Activated CD8-positive, alpha-beta T cell treated with anti-CD3 and anti-CD28 coated beads for 36 hours (primary cell): Measurements from ENCODE around the gene GBP5. TPM values are rescaled to one million over a fixed set of nuclear protein-coding genes. Genes with fewer than 3 reads are reported as not detected.

Source experiments
- ATAC-seq: fragments of 200-7000 bp; cut with Tn5 transposase; one replicate; pipeline ENCODE4 v1.10.0; 2021; ENCODE audit warnings: mild to moderate bottlenecking, moderate library complexity
- CTCF ChIA-PET: fragments of 350-600 bp; sonication (Branson Sonifier 250); formaldehyde crosslinking; loops from one replicate; lab custom pipeline; 2021; ENCODE audit warnings: antibody characterized with exemption; lab: Charles Lee
- POLR2A ChIA-PET: fragments of 350-600 bp; sonication (Branson Sonifier 250); formaldehyde crosslinking; loops from one replicate; lab custom pipeline; 2021; ENCODE audit warnings: antibody characterized with exemption; lab: Charles Lee
- DNase-seq: peaks from one replicate; pipeline ENCODE4 v3.0.0-alpha.2; 2020
- H3K27ac Mint-ChIP-seq: one replicate; pipeline ENCODE4 v1.8.0; 2021; ENCODE audit warnings: mild to moderate bottlenecking, mixed read lengths
- H3K27me3 Mint-ChIP-seq: one replicate; pipeline ENCODE4 v1.8.0; 2021; ENCODE audit warnings: mixed read lengths
- H3K36me3 Mint-ChIP-seq: one replicate; pipeline ENCODE4 v1.8.0; 2021; ENCODE audit warnings: low read depth, mixed read lengths
- H3K4me1 Mint-ChIP-seq: one replicate; pipeline ENCODE4 v1.8.0; 2021; ENCODE audit warnings: low read depth, mixed read lengths
- H3K4me3 Mint-ChIP-seq: one replicate; pipeline ENCODE4 v1.8.0; 2021; ENCODE audit warnings: mild to moderate bottlenecking, moderate library complexity, mixed read lengths
- H3K9me3 Mint-ChIP-seq: one replicate; pipeline ENCODE4 v1.8.0; 2021; ENCODE audit warnings: mixed read lengths
- CTCF ChIP-seq: fragments of 200-600 bp; IDR thresholded peaks from one replicate; pipeline ENCODE4 v1.8.0; 2022; ENCODE audit warnings: antibody characterized with exemption, mild to moderate bottlenecking
- intact Hi-C: fragments of 100-400 bp; cut with micrococcal nuclease; formaldehyde crosslinking; loops from one replicate; pipeline ENCODE4 v1.10.0; 2022
- total RNA-seq, 2 experiments: library from RNA; stranded (reverse); gene quantifications; one replicate each; pipeline ENCODE4 v1.2.3, GENCODE V29; 2021

Gene GBP5
- total RNA-seq, 2 experiments from 2014 or later, result 163 to 174 TPM

DNA sequence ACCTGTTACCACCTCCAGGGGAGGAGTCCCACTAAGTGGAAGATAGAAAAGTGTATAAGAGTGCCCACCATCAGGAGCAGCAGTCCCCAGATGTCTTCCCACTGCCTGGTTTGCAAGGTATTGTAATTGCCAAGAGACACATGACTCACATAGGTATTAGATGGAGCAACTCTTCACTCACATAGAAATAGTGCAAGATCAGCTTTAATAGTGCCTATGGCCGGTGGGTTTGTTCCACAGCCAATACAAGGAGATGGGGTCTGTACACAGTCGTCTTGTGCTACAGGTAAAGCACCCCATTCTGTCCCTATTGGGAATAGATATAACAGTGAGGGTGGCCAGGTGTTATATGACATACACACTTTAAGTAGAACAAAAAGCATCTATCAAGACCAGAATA is 18.6 kb upstream of the GBP5 start:
- H3K4me1 Mint-ChIP-seq, result peaks cover 60% of the 10 kb centered on the region
- intact Hi-C loops, result no loop called here
- POLR2A ChIA-PET, result interaction anchor here (0.6 to 1.5 kb wide), 3 partner anchors 8 to 441 kb away, joined by 3 to 4 read pairs (median 3); no protein-coding TSS in a partner anchor
- peaks cover 39% of the 10 kb centered on the region for H3K36me3 Mint-ChIP-seq
- CTCF ChIA-PET, result no interaction called here
- ATAC-seq, result no peak
- no peak for TF ChIP-seq CTCF
- no peak for DNase-seq
- H3K27ac Mint-ChIP-seq, result no peak overlapping the region
- H3K27me3 Mint-ChIP-seq, result no peaks in the 10 kb centered on the region
- peaks cover 36% of the 10 kb centered on the region for H3K9me3 Mint-ChIP-seq
- H3K4me3 Mint-ChIP-seq, result no peak overlapping the region

- Mint-ChIP-seq H3K4me1 (peaks cover 64% of the 10 kb centered on the region), H3K27me3 (no peaks in the 10 kb centered on the region), H3K9me3 (peaks cover 35% of the 10 kb centered on the region), H3K27ac (peak overlapping the region; percentile 87), H3K36me3 (peaks cover 51% of the 10 kb centered on the region), H3K4me3 (no peak overlapping the region)
- no peak for ATAC-seq
- no peak for DNase-seq
- no peak for TF ChIP-seq CTCF
- ChIA-PET POLR2A (interaction anchor here (1.4 to 8.5 kb wide), 3 partner anchors 11 to 161 kb away, joined by 4 to 114 read pairs (median 8); partner anchors contain the start of gene GBP5), CTCF (interaction anchor here (1.2 to 2.4 kb wide), 2 partner anchors 70 to 304 kb away, joined by 3 to 8 read pairs; no protein-coding TSS in a partner anchor)
- intact Hi-C loops, result no loop called here
Measured at GRCh38 chr1:89288051-89288340, 15.3 kb upstream of the GBP5 start.

GRCh38 chr1:89287181-89288050 is 14.8 kb upstream of the GBP5 start:
- Mint-ChIP-seq H3K9me3 (peaks cover 30% of the 10 kb centered on the region), H3K4me1 (peaks cover 64% of the 10 kb centered on the region), H3K27ac (peak overlapping the region; percentile 87), H3K4me3 (peak overlapping the region; percentile 39), H3K27me3 (no peaks in the 10 kb centered on the region), H3K36me3 (peaks cover 47% of the 10 kb centered on the region)
- no peak for TF ChIP-seq CTCF
- ChIA-PET POLR2A (interaction anchor here (0.9 to 8.5 kb wide), 11 partner anchors 8 to 222 kb away, joined by 3 to 114 read pairs (median 6); partner anchors contain the start of genes GBP1, GBP4 and GBP5), CTCF (interaction anchor here (0.6 to 2.4 kb wide), 5 partner anchors 11 to 303 kb away, joined by 3 to 8 read pairs (median 3); no protein-coding TSS in a partner anchor)
- ATAC-seq (peak; percentile 28), DNase-seq (no peak)
- intact Hi-C loops, result no loop called here

- Mint-ChIP-seq H3K4me3 (peak overlapping the region; percentile 39), H3K9me3 (peaks cover 28% of the 10 kb centered on the region), H3K27me3 (no peaks in the 10 kb centered on the region), H3K4me1 (peaks cover 71% of the 10 kb centered on the region), H3K27ac (peak overlapping the region; percentile 87), H3K36me3 (peaks cover 47% of the 10 kb centered on the region)
- TF ChIP-seq CTCF, result no peak
- ChIA-PET POLR2A (interaction anchor here (0.7 to 8.5 kb wide), 12 partner anchors 9 to 223 kb away, joined by 3 to 114 read pairs (median 5); partner anchors contain the start of genes GBP1, GBP4 and GBP5), CTCF (interaction anchor here (0.6 to 3.4 kb wide), 6 partner anchors 11 to 197 kb away, joined by 3 to 11 read pairs (median 6); no protein-coding TSS in a partner anchor)
- DNase-seq (peak; percentile 33), ATAC-seq (peak; percentile 69)
- intact Hi-C loops, result no loop called here
Measured at GRCh38 chr1:89286549-89287180, 14.0 kb upstream of the GBP5 start.
